Ascending aorta (tissue), 2 donors: ENCODE data around the gene TNFRSF17. TPM values are rescaled to one million over a fixed set of nuclear protein-coding genes. Genes with fewer than 3 reads are reported as not detected.

Source experiments
- DNase-seq, 2 donors: peaks; one replicate each; pipeline ENCODE4 v3.0.0-alpha.2; 2019; ENCODE audit warnings: low spot score in 2 of 2
- H3K27ac ChIP-seq, 2 donors: fragments of 200-600 bp; sonication (generic); one replicate each; pipeline ENCODE4 v1.5.1; 2016 to 2017; ENCODE audit warnings: mild to moderate bottlenecking in 1 of 2
- H3K27me3 ChIP-seq: fragments of 200-600 bp; sonication (generic); one replicate; pipeline ENCODE4 v1.5.1; 2017
- H3K36me3 ChIP-seq, 2 donors: fragments of 200-600 bp; sonication (generic); one replicate each; pipeline ENCODE4 v1.5.1; 2016
- H3K4me1 ChIP-seq, 2 donors: fragments of 200-600 bp; sonication (generic); one replicate each; pipeline ENCODE4 v1.5.1; 2016 to 2017; ENCODE audit warnings: mild to moderate bottlenecking in 1 of 2
- H3K4me3 ChIP-seq, 2 donors: fragments of 200-600 bp; sonication (generic); one replicate each; pipeline ENCODE4 v1.5.1; 2016 to 2017; ENCODE audit warnings: mild to moderate bottlenecking in 1 of 2
- H3K9me3 ChIP-seq, 2 donors: fragments of 200-600 bp; sonication (generic); one replicate each; pipeline ENCODE4 v1.5.1; 2016
- CTCF ChIP-seq, 3 experiments: fragments of 200-600 bp in 2 of 3; fragments of 450-650 bp in 1 of 3; sonication (generic) in 2 of 3; IDR thresholded peaks; one replicate each; pipeline ENCODE4 v1.5.1; 2016 to 2019; ENCODE audit warnings: antibody characterized with exemption in 3 of 3, mild to moderate bottlenecking in 1 of 3, moderate library complexity in 1 of 3
- intact Hi-C: fragments of 100-400 bp; cut with DNase I; formaldehyde crosslinking; loops from one replicate; pipeline ENCODE4 v1.15.1; 2023
- total RNA-seq: library from RNA; depleted of rRNA; stranded (reverse); fragments of >200 nt; gene quantifications from one replicate; pipeline ENCODE4 v1.1.0, GENCODE V29; 2016

TNFRSF17 gene
- total RNA-seq, 1 donor from 2014 or later = not detected

- no peaks in the 10 kb centered on the region for H3K4me1 ChIP-seq
- H3K27me3 ChIP-seq = no peaks in the 10 kb centered on the region
- intact Hi-C loops = no loop called here
- no peak overlapping the region for H3K27ac ChIP-seq
- no peaks in the 10 kb centered on the region for H3K36me3 ChIP-seq
- no peak for TF ChIP-seq CTCF (IDR thresholded peaks at IDR 0.05)
- H3K4me3 ChIP-seq = no peak overlapping the region
- H3K9me3 ChIP-seq = no peaks in the 10 kb centered on the region
- DNase-seq = no peak
Observed at GRCh38 chr16:11992586-11993524, 27.8 kb downstream of the TNFRSF17 start.

GRCh38 chr16:11994143-11995119 is 29.4 kb downstream of the TNFRSF17 start:
- Histone ChIP-seq H3K4me3 (no peak overlapping the region), H3K27ac (peak overlapping the region in 1 of 2 donors; percentile 30), H3K9me3 (no peaks in the 10 kb centered on the region), H3K36me3 (no peaks in the 10 kb centered on the region), H3K4me1 (no peaks in the 10 kb centered on the region), H3K27me3 (no peaks in the 10 kb centered on the region)
- peak; percentile 17 to 67 for DNase-seq
- TF ChIP-seq CTCF (IDR thresholded peaks at IDR 0.05) = no peak
- intact Hi-C loops = no loop called here

GRCh38 chr16:11996433-11997330 is 31.7 kb downstream of the TNFRSF17 start:
- no peak for TF ChIP-seq CTCF (IDR thresholded peaks at IDR 0.05)
- no peak overlapping the region for H3K4me3 ChIP-seq
- no peaks in the 10 kb centered on the region for H3K4me1 ChIP-seq
- H3K27me3 ChIP-seq = no peaks in the 10 kb centered on the region
- peaks cover 7 to 12% of the 10 kb centered on the region in 2 donors for H3K36me3 ChIP-seq
- H3K9me3 ChIP-seq = no peaks in the 10 kb centered on the region
- H3K27ac ChIP-seq = no peak overlapping the region
- DNase-seq = no peak
- intact Hi-C loops = no loop called here

GRCh38 chr16:12000032-12000431 is 35.0 kb downstream of the TNFRSF17 start:
- peaks cover 19 to 24% of the 10 kb centered on the region in 2 donors for H3K36me3 ChIP-seq
- no peaks in the 10 kb centered on the region for H3K9me3 ChIP-seq
- H3K27ac ChIP-seq = no peak overlapping the region
- intact Hi-C loops = no loop called here
- DNase-seq = no peak
- no peaks in the 10 kb centered on the region for H3K4me1 ChIP-seq
- no peaks in the 10 kb centered on the region for H3K27me3 ChIP-seq
- TF ChIP-seq CTCF (IDR thresholded peaks at IDR 0.05) = no peak
- H3K4me3 ChIP-seq = no peak overlapping the region
